ENCODE results near the gene TUBGCP5.

Gene TUBGCP5

GRCh38 chr15:22973286-22973685, 66.1 kb downstream of the TUBGCP5 start:
- TF ChIP-seq CTCF (conservative IDR thresholded peaks at IDR 0.05; ENCODE audit: low read depth, low read length), result no peak
- Histone ChIP-seq H3K4me3 (IDR thresholded peaks at IDR 0.05; ENCODE audit: insufficient read depth, low read depth, low read length) (no peak overlapping the region), H2AFZ (ENCODE audit: low read depth) (no peak overlapping the region), H3K27me3 (ENCODE audit: insufficient read depth, low read depth) (no peaks in the 10 kb centered on the region), H3K4me2 (peak overlapping the region; percentile 88), H3K27ac (peak overlapping the region; percentile 54), H3K36me3 (ENCODE audit: insufficient read depth) (no peaks in the 10 kb centered on the region), H4K20me1 (ENCODE audit: insufficient read depth) (no peaks in the 10 kb centered on the region), H3K9ac (no peak overlapping the region), H3K79me2 (ENCODE audit: insufficient read depth, low read depth) (peaks cover 90% of the 10 kb centered on the region), H3K4me1 (ENCODE audit: low read depth, poor library complexity, severe bottlenecking) (peaks cover 36% of the 10 kb centered on the region)

- H3K9ac ChIP-seq, result no peak overlapping the region
- H3K36me3 ChIP-seq (ENCODE audit: insufficient read depth), result no peaks in the 10 kb centered on the region
- H4K20me1 ChIP-seq (ENCODE audit: insufficient read depth), result no peaks in the 10 kb centered on the region
- no peak overlapping the region for H3K27ac ChIP-seq
- H3K4me1 ChIP-seq (ENCODE audit: low read depth, poor library complexity, severe bottlenecking), result peaks cover 27% of the 10 kb centered on the region
- H2AFZ ChIP-seq (ENCODE audit: low read depth), result no peak overlapping the region
- no peak overlapping the region for H3K4me2 ChIP-seq
- no peak for TF ChIP-seq CTCF (conservative IDR thresholded peaks at IDR 0.05; ENCODE audit: low read depth, low read length)
- no peaks in the 10 kb centered on the region for H3K27me3 ChIP-seq (ENCODE audit: insufficient read depth, low read depth)
- H3K79me2 ChIP-seq (ENCODE audit: insufficient read depth, low read depth), result peaks cover 83% of the 10 kb centered on the region
- H3K4me3 ChIP-seq (IDR thresholded peaks at IDR 0.05; ENCODE audit: insufficient read depth, low read depth, low read length), result no peak overlapping the region
Measured at GRCh38 chr15:22969489-22969888, 69.9 kb downstream of the TUBGCP5 start.

GRCh38 chr15:22968366-22968765, 71.0 kb downstream of the TUBGCP5 start:
- Histone ChIP-seq H3K36me3 (ENCODE audit: insufficient read depth) (no peaks in the 10 kb centered on the region), H3K27me3 (ENCODE audit: insufficient read depth, low read depth) (no peaks in the 10 kb centered on the region), H3K4me3 (IDR thresholded peaks at IDR 0.05; ENCODE audit: insufficient read depth, low read depth, low read length) (no peak overlapping the region), H2AFZ (ENCODE audit: low read depth) (no peak overlapping the region), H3K4me1 (ENCODE audit: low read depth, poor library complexity, severe bottlenecking) (peaks cover 15% of the 10 kb centered on the region), H3K4me2 (no peak overlapping the region), H3K79me2 (ENCODE audit: insufficient read depth, low read depth) (peaks cover 81% of the 10 kb centered on the region), H3K27ac (no peak overlapping the region), H4K20me1 (ENCODE audit: insufficient read depth) (no peaks in the 10 kb centered on the region), H3K9ac (no peak overlapping the region)
- TF ChIP-seq CTCF (conservative IDR thresholded peaks at IDR 0.05; ENCODE audit: low read depth, low read length), result no peak

- TF ChIP-seq CTCF (conservative IDR thresholded peaks at IDR 0.05; ENCODE audit: low read depth, low read length), result no peak
- no peaks in the 10 kb centered on the region for H3K27me3 ChIP-seq (ENCODE audit: insufficient read depth, low read depth)
- no peak overlapping the region for H2AFZ ChIP-seq (ENCODE audit: low read depth)
- H3K4me2 ChIP-seq, result no peak overlapping the region
- H3K27ac ChIP-seq, result no peak overlapping the region
- H3K9ac ChIP-seq, result no peak overlapping the region
- H4K20me1 ChIP-seq (ENCODE audit: insufficient read depth), result no peaks in the 10 kb centered on the region
- H3K79me2 ChIP-seq (ENCODE audit: insufficient read depth, low read depth), result peaks cover 77% of the 10 kb centered on the region
- H3K36me3 ChIP-seq (ENCODE audit: insufficient read depth), result no peaks in the 10 kb centered on the region
- peaks cover 4% of the 10 kb centered on the region for H3K4me1 ChIP-seq (ENCODE audit: low read depth, poor library complexity, severe bottlenecking)
- H3K4me3 ChIP-seq (IDR thresholded peaks at IDR 0.05; ENCODE audit: insufficient read depth, low read depth, low read length), result no peak overlapping the region
Measured at GRCh38 chr15:22967084-22967770, 72.1 kb downstream of the TUBGCP5 start.

Measured in KMS-11 (cell line).